ENCODE results near the gene RBM6.

Gene RBM6

GRCh38 chr3:50112462-50112861 is 172.5 kb downstream of the RBM6 start:
- Histone ChIP-seq H3K36me3 (ENCODE audit: control insufficient read depth in 4 of 4, insufficient read depth in 4 of 4, low read length in 3 of 4) (peaks cover 55 to 96% (median 78%) of the 10 kb centered on the region in 4 experiments), H3K4me1 (ENCODE audit: control extremely low read depth in 1 of 4, control insufficient read depth in 4 of 4, insufficient read depth in 4 of 4, low read length in 3 of 4) (no peaks in the 10 kb centered on the region), H3K9me3 (ENCODE audit: control extremely low read depth in 1 of 5, control insufficient read depth in 4 of 5, insufficient read depth in 2 of 5, low read depth in 1 of 5, low read length in 4 of 5) (no peaks in the 10 kb centered on the region), H3K4me3 (ENCODE audit: control insufficient read depth in 1 of 7, extremely low read depth in 1 of 7, insufficient read depth in 4 of 7, low read depth in 2 of 7, low read length in 6 of 7) (no peak overlapping the region), H3K27ac (ENCODE audit: insufficient read depth in 1 of 2, low read depth in 1 of 2, low read length in 2 of 2, poor library complexity in 1 of 2, severe bottlenecking in 2 of 2) (no peak overlapping the region), H3K27me3 (replicated peaks in 2 of 5; ENCODE audit: control insufficient read depth in 4 of 5, insufficient read depth in 5 of 5, low read length in 4 of 5) (no peaks in the 10 kb centered on the region)
- POLR2A ChIA-PET = interaction anchor here (0.9 kb wide), 1 partner anchor 9 kb away, joined by 3 read pairs; no protein-coding TSS in a partner anchor
- CTCF ChIA-PET = interaction anchor here (1.1 to 1.7 kb wide), 4 partner anchors 9 to 79 kb away, joined by 4 to 8 read pairs (median 5); partner anchors contain the start of gene GNAT1
- DNase-seq = peak in 1 of 3 donors; percentile 25
- no CpG with 5 or more reads among the region's 3 CpGs for WGBS (ENCODE audit: insufficient coverage)

GRCh38 chr3:50117120-50117519 is 177.2 kb downstream of the RBM6 start:
- ChIA-PET POLR2A (interaction anchor here (1.2 kb wide), 1 partner anchor 9 kb away, joined by 4 read pairs; no protein-coding TSS in a partner anchor), CTCF (interaction anchor here (0.6 to 8.4 kb wide), 4 partner anchors 17 to 75 kb away, joined by 3 to 108 read pairs (median 4); no protein-coding TSS in a partner anchor)
- Histone ChIP-seq H3K36me3 (ENCODE audit: control insufficient read depth in 4 of 4, insufficient read depth in 4 of 4, low read length in 3 of 4) (peaks cover 35 to 89% (median 68%) of the 10 kb centered on the region in 4 experiments), H3K4me1 (ENCODE audit: control extremely low read depth in 1 of 4, control insufficient read depth in 4 of 4, insufficient read depth in 4 of 4, low read length in 3 of 4) (no peaks in the 10 kb centered on the region), H3K27ac (ENCODE audit: insufficient read depth in 1 of 2, low read depth in 1 of 2, low read length in 2 of 2, poor library complexity in 1 of 2, severe bottlenecking in 2 of 2) (no peak overlapping the region), H3K4me3 (ENCODE audit: control insufficient read depth in 1 of 7, extremely low read depth in 1 of 7, insufficient read depth in 4 of 7, low read depth in 2 of 7, low read length in 6 of 7) (no peak overlapping the region), H3K9me3 (ENCODE audit: control extremely low read depth in 1 of 5, control insufficient read depth in 4 of 5, insufficient read depth in 2 of 5, low read depth in 1 of 5, low read length in 4 of 5) (no peaks in the 10 kb centered on the region), H3K27me3 (replicated peaks in 2 of 5; ENCODE audit: control insufficient read depth in 4 of 5, insufficient read depth in 5 of 5, low read length in 4 of 5) (no peaks in the 10 kb centered on the region)
- no peak for DNase-seq
- 97% methylated on average over 6 of the region's 8 CpGs for WGBS (ENCODE audit: insufficient coverage)

- CTCF ChIA-PET = interaction anchor here (1.1 to 8.4 kb wide), 4 partner anchors 16 to 76 kb away, joined by 3 to 108 read pairs (median 4); no protein-coding TSS in a partner anchor
- H3K27me3 ChIP-seq (replicated peaks in 2 of 5; ENCODE audit: control insufficient read depth in 4 of 5, insufficient read depth in 5 of 5, low read length in 4 of 5) = no peaks in the 10 kb centered on the region
- DNase-seq = no peak
- POLR2A ChIA-PET = interaction anchor here (1.2 kb wide), 1 partner anchor 10 kb away, joined by 4 read pairs; no protein-coding TSS in a partner anchor
- peaks cover 0 to 2% (median 0%) of the 10 kb centered on the region in 4 experiments for H3K4me1 ChIP-seq (ENCODE audit: control extremely low read depth in 1 of 4, control insufficient read depth in 4 of 4, insufficient read depth in 4 of 4, low read length in 3 of 4)
- no peaks in the 10 kb centered on the region for H3K9me3 ChIP-seq (ENCODE audit: control extremely low read depth in 1 of 5, control insufficient read depth in 4 of 5, insufficient read depth in 2 of 5, low read depth in 1 of 5, low read length in 4 of 5)
- peaks cover 32 to 77% (median 63%) of the 10 kb centered on the region in 4 experiments for H3K36me3 ChIP-seq (ENCODE audit: control insufficient read depth in 4 of 4, insufficient read depth in 4 of 4, low read length in 3 of 4)
- H3K27ac ChIP-seq (ENCODE audit: insufficient read depth in 1 of 2, low read depth in 1 of 2, low read length in 2 of 2, poor library complexity in 1 of 2, severe bottlenecking in 2 of 2) = no peak overlapping the region
- WGBS (ENCODE audit: insufficient coverage) = 98% methylated on average over 9 of the region's 10 CpGs
- H3K4me3 ChIP-seq (ENCODE audit: control insufficient read depth in 1 of 7, extremely low read depth in 1 of 7, insufficient read depth in 4 of 7, low read depth in 2 of 7, low read length in 6 of 7) = no peak overlapping the region
Observed at GRCh38 chr3:50118237-50118636, 178.3 kb downstream of the RBM6 start.

- Histone ChIP-seq H3K27me3 (replicated peaks in 2 of 5; ENCODE audit: control insufficient read depth in 4 of 5, insufficient read depth in 5 of 5, low read length in 4 of 5) (no peaks in the 10 kb centered on the region), H3K4me1 (ENCODE audit: control extremely low read depth in 1 of 4, control insufficient read depth in 4 of 4, insufficient read depth in 4 of 4, low read length in 3 of 4) (peaks cover 0 to 6% (median 2%) of the 10 kb centered on the region in 4 experiments), H3K36me3 (ENCODE audit: control insufficient read depth in 4 of 4, insufficient read depth in 4 of 4, low read length in 3 of 4) (peaks cover 18 to 62% (median 51%) of the 10 kb centered on the region in 4 experiments), H3K9me3 (ENCODE audit: control extremely low read depth in 1 of 5, control insufficient read depth in 4 of 5, insufficient read depth in 2 of 5, low read depth in 1 of 5, low read length in 4 of 5) (no peaks in the 10 kb centered on the region), H3K27ac (ENCODE audit: insufficient read depth in 1 of 2, low read depth in 1 of 2, low read length in 2 of 2, poor library complexity in 1 of 2, severe bottlenecking in 2 of 2) (no peak overlapping the region), H3K4me3 (ENCODE audit: control insufficient read depth in 1 of 7, extremely low read depth in 1 of 7, insufficient read depth in 4 of 7, low read depth in 2 of 7, low read length in 6 of 7) (no peak overlapping the region)
- DNase-seq = no peak
- POLR2A ChIA-PET = interaction anchor here (0.7 to 1.3 kb wide), 3 partner anchors 19 to 70 kb away, joined by 3 to 5 read pairs (median 3); no protein-coding TSS in a partner anchor
- 100% methylated on average over 1 of the region's 3 CpGs for WGBS (ENCODE audit: insufficient coverage)
- CTCF ChIA-PET = interaction anchor here (1.1 to 8.4 kb wide), 12 partner anchors 10 to 145 kb away, joined by 3 to 194 read pairs (median 9); partner anchors contain the start of gene GNAT1
Observed at GRCh38 chr3:50119786-50120185, 179.8 kb downstream of the RBM6 start.

- Histone ChIP-seq H3K4me3 (ENCODE audit: control insufficient read depth in 1 of 7, extremely low read depth in 1 of 7, insufficient read depth in 4 of 7, low read depth in 2 of 7, low read length in 6 of 7) (no peak overlapping the region), H3K9me3 (ENCODE audit: control extremely low read depth in 1 of 5, control insufficient read depth in 4 of 5, insufficient read depth in 2 of 5, low read depth in 1 of 5, low read length in 4 of 5) (no peaks in the 10 kb centered on the region), H3K27ac (ENCODE audit: insufficient read depth in 1 of 2, low read depth in 1 of 2, low read length in 2 of 2, poor library complexity in 1 of 2, severe bottlenecking in 2 of 2) (no peak overlapping the region), H3K27me3 (replicated peaks in 2 of 5; ENCODE audit: control insufficient read depth in 4 of 5, insufficient read depth in 5 of 5, low read length in 4 of 5) (no peaks in the 10 kb centered on the region), H3K36me3 (ENCODE audit: control insufficient read depth in 4 of 4, insufficient read depth in 4 of 4, low read length in 3 of 4) (peaks cover 12 to 55% (median 44%) of the 10 kb centered on the region in 4 experiments), H3K4me1 (ENCODE audit: control extremely low read depth in 1 of 4, control insufficient read depth in 4 of 4, insufficient read depth in 4 of 4, low read length in 3 of 4) (peaks cover 0 to 6% (median 2%) of the 10 kb centered on the region in 4 experiments)
- WGBS (ENCODE audit: insufficient coverage) = 95% methylated on average over 9 of the region's 10 CpGs
- no peak for DNase-seq
- ChIA-PET CTCF (interaction anchor here (0.6 to 8.4 kb wide), 21 partner anchors 8 to 144 kb away, joined by 3 to 194 read pairs (median 7); partner anchors contain the start of gene GNAT1), POLR2A (interaction anchor here (0.7 to 1.3 kb wide), 4 partner anchors 20 to 69 kb away, joined by 3 to 5 read pairs (median 3); no protein-coding TSS in a partner anchor)
Observed at GRCh38 chr3:50120364-50121071, 180.6 kb downstream of the RBM6 start.

- H3K27me3 ChIP-seq (replicated peaks in 2 of 5; ENCODE audit: control insufficient read depth in 4 of 5, insufficient read depth in 5 of 5, low read length in 4 of 5) = no peaks in the 10 kb centered on the region
- H3K36me3 ChIP-seq (ENCODE audit: control insufficient read depth in 4 of 4, insufficient read depth in 4 of 4, low read length in 3 of 4) = peaks cover 7 to 46% (median 36%) of the 10 kb centered on the region in 4 experiments
- peaks cover 0 to 6% (median 2%) of the 10 kb centered on the region in 4 experiments for H3K4me1 ChIP-seq (ENCODE audit: control extremely low read depth in 1 of 4, control insufficient read depth in 4 of 4, insufficient read depth in 4 of 4, low read length in 3 of 4)
- POLR2A ChIA-PET = interaction anchor here (1.1 to 1.3 kb wide), 2 partner anchors 10 to 29 kb away, joined by 3 read pairs; no protein-coding TSS in a partner anchor
- CTCF ChIA-PET = interaction anchor here (0.6 to 8.4 kb wide), 20 partner anchors 9 to 125 kb away, joined by 3 to 194 read pairs (median 7); partner anchors contain the start of gene GNAT1
- peak; percentile 75 to 90 (median 84) for DNase-seq
- no peak overlapping the region for H3K4me3 ChIP-seq (ENCODE audit: control insufficient read depth in 1 of 7, extremely low read depth in 1 of 7, insufficient read depth in 4 of 7, low read depth in 2 of 7, low read length in 6 of 7)
- H3K27ac ChIP-seq (ENCODE audit: insufficient read depth in 1 of 2, low read depth in 1 of 2, low read length in 2 of 2, poor library complexity in 1 of 2, severe bottlenecking in 2 of 2) = no peak overlapping the region
- H3K9me3 ChIP-seq (ENCODE audit: control extremely low read depth in 1 of 5, control insufficient read depth in 4 of 5, insufficient read depth in 2 of 5, low read depth in 1 of 5, low read length in 4 of 5) = no peaks in the 10 kb centered on the region
- 55% methylated on average over 11 of the region's 13 CpGs for WGBS (ENCODE audit: insufficient coverage)
Observed at GRCh38 chr3:50121072-50122032, 181.4 kb downstream of the RBM6 start.
